Measurements from ENCODE around the gene COPS3. TPM values are rescaled to one million over a fixed set of nuclear protein-coding genes. Genes with fewer than 3 reads are reported as not detected.

Gene COPS3
- total RNA-seq, 1 donor from 2014 or later = 20.3 TPM

DNA sequence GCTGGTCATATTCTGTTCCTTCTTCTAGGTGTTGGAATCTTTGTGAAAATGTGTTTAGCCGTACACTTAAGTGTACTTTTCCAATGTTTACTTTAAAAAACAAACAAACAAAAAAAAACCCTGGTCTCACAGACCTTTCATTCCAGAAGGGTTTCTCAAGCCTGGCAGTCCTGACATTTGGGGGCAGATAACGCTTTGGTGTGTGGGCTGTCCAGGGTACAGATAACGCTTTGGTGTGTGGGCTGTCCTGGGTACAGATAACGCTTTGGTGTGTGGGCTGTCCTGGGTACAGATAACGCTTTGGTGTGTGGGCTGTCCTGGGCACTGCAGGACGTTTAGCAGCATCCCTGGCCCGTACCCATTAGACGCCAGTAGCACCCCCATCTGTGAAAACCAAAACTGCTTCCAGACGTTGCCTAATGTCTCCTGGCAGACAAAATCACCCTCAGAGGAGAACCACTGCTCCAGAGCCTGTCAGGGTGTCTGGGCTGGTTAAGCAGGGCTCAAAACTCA is 28.8 kb downstream of the COPS3 start:
- peak; percentile 51 for ATAC-seq
- DNase-seq (ENCODE audit: low spot score) = no peak

DNA sequence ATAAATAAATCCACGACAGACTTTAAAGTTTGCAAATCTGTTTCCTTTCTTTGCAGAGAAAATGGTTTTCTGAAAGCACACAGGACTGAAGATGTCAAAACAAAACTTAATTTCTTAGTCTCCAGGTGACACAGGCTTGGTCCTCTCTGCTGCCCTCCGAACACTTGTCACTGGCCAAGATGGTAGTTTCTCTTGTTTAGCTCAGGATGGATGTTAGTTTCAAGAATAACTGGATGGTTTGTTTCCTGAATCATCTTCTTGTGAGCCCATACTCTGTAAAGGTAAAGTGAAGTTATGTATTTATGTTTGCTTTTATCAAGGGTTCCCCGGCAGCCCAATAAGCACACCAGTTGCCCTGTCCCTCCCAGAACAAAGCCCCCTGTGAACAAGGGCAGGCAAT is 34.2 kb downstream of the COPS3 start:
- DNase-seq (ENCODE audit: low spot score) (no peak), ATAC-seq (no peak)

DNA sequence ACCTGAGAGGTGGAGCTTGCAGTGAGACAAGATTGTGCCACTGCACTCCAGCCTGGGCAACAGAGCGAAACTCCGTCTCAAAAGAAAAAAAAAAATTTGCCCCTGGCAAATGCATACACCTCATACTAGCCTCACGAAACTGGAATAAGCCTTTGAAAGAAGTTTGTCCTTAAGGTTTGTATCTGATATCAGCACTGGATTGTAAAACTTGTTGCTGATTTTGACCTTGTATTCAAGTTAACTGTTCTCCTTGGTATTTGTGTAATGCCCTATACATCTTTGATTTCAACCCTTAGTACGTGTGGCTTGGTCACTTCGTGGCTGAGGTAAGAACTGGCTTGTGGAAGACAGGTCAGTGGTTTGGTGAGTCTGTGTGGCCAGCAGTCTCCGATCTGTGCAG is 37.9 kb downstream of the COPS3 start:
- ATAC-seq = no peak
- no peak for DNase-seq (ENCODE audit: low spot score)

DNA sequence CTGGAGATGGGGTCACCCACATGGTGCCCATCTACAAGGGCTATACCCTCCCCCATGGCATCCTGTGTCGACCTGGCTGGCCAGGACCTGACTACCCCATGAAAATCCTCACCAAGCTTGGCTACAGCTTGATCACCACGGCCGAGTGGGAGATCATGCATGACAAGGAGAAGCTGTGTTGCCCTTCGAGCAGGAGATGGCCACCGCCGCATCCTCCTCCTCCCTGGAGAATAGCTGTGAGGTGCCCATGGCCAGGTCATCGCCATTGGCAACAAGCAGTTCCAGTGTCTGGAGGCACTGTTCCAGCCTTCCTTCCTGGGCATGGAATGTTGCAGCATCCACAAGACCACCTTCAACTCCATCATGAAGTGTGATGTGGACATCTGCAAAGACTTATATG is 38.8 kb downstream of the COPS3 start:
- ATAC-seq (no peak), DNase-seq (ENCODE audit: low spot score) (no peak)

DNA sequence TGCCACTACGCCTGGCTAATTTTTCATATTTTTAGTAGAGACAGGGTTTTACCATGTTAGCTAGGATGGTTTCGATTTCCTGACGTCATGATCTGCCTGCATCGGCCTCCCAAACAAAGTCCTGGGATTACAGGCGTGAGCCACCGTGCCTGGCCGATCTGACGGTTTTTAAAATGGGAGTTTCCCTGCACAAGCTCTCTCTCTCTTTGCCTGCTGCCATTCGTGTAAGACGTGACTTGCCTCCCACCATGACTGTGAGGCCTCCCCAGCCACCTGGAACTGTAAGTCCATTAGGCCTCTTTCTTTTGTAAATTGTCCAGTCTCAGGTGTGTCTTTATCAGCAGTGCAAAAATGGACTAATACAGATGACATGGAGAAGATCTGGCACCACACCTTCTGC is 39.4 kb downstream of the COPS3 start:
- no peak for ATAC-seq

DNA sequence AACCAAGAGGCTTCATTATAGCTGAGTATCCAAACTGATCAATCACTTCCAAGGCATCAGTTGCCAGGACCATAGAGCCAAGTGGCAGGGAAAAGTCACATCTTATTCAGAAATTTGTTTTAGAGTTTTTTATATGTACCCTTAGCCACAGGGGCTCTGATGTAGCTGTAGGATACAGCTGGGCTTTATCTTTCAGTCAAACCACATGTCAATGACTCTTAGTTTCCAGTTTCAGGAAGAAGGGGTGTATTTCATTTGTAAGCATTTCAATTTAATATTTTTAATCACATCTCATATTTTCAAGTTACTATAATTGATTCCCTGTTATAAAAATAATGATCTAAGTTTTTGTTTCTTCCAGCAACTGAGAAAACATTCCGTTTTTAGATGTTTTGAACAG is 41.2 kb downstream of the COPS3 start:
- no peak for ATAC-seq
- no peak for DNase-seq (ENCODE audit: low spot score)

More for the DNA sequence above, 39.4 kb downstream of the COPS3 start:
- DNase-seq (ENCODE audit: low spot score) = no peak

DNA sequence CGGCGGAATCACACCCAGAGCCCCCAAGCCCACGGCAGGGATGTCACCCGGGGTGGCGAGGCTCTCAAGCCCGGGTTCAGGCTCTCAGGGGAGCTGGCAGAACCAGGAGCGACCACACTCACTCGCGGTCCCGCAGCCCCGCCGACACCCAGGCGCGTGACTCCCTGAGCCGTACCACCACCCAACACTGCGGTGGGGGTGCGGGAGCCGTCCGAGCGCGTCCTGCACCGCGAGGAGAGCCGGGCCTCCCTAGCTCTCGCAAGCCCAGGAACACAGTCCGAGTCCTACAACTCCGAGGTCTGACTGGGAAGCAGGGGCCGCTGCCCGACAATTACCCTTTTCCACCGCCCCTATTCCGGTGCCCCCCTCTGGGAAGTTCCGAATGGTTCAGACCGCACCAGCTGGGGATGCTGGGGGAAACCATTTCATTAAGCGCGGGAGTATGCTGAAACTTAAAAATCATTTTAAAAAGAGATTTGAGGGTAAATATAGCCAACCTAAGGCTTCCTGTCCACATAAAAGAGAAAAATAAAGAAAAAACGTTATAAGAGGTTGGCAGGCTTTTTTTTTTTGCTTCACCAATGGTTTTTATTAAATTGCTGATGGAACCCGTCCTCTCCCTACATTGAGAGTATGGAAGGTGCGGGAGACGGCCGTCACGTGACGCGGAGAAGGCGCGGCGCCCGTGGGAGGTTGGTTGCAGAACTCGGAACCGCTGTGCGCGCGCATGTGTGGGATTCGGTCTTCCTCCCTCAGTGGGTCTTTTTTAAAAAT is 43.8 kb downstream of the COPS3 start, which contains the start of gene FLCN:
Gene FLCN (minus strand): TSS at position 143 of the 774 bp plus-strand sequence. CDS start 9,031 bp downstream, outside the sequence.
- peak; percentile 89 for ATAC-seq
- peak; percentile 88 for DNase-seq (ENCODE audit: low spot score)

DNA sequence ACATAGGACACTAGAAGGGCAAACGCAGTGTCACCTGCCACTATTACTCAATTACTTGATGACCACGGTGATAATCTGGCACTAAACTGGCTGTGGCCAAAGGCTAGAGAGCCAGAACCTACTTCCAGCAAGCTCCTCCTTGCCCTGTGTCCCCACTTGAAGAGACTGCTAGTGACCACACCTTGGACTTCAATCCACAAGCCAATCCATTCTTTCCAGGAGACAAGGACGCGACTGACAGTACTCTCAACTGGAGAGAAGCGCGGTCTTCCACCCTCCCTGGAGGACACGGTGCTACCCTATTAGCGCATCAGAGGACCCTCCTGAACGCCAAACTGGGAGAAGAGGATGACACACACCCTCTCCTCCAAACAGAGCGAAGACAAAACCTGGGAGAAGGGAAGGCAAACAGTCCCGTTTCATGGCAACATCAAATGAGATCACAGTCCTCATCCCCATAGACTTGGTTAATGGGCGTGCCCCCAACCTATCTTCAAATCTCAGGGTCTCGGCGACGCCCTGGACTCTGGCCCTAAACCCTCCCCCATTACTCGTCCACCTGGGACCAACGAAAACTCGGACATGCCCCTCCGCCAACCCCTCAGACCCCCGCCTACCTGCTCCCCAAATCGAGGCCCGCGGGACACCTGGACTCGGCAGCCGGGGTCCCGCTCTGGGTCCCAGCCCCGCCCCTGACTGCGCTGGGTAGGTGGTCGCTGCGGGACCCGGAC is 44.6 kb downstream of the COPS3 start:
- ATAC-seq = peak; percentile 60

DNA sequence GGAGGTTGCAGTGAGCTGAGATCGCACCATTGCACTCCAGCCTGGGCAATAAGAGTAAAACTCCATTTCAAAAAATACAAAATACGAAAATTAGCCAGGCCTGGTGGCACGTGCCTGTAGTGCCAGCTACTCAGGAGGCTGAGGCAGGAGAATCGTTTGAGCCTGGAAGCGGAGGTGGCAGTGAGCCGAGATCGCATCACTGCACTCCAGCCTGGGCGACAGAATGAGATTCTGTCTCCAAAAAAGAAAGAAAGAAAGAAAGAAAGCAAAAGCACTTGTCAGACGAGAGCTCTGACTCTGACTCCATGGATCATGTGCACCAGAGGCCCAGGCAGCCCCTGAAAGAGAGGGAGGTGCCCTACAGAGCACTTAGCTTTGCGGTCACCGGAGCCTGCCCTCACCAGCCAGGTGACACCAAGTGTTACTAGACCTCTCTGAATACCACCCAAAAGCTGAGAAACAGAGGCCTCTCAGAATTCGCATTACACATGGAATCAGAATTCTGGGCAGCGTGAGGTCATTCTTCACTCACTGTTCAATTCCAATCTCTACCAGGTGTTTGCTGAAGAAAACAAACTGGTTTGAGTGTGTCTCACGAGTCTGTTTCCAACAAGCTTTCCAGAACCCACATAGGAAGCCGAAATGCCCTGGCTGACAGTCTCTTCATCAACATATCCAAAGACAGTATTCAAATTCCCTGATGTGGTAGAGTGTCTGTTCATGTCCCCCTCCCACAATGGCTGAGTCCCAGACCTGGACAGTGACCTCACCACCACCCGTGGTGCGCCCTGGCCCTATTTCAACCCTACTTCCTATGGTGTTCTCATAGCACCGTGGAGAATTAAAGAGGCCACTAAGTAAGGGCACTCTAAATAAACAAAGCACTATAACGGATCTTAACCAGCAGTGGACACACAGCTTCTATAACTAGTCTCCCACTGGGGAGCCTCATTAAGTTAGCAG is 45.6 kb downstream of the COPS3 start:
- no peak for DNase-seq (ENCODE audit: low spot score)
- ATAC-seq = peak; percentile 1

More for the DNA sequence above, 44.6 kb downstream of the COPS3 start:
- peak; percentile 79 for DNase-seq (ENCODE audit: low spot score)

DNA sequence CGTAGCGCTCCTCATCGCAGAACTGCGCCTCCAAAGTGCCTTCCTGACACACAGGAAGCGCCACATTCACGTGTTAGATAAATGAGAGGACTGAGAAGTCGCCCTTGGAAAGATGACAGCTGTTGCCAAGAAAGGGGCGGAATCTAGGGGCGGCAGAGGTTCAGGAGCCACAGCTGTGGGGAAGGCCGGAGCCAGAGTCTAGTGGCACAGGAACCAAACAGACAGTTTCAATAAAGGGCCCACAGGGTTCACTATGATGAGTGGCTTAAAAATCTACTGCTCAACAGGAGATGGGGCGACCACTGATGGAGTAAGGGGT is 48.8 kb downstream of the COPS3 start:
- no peak for DNase-seq (ENCODE audit: low spot score)

DNA sequence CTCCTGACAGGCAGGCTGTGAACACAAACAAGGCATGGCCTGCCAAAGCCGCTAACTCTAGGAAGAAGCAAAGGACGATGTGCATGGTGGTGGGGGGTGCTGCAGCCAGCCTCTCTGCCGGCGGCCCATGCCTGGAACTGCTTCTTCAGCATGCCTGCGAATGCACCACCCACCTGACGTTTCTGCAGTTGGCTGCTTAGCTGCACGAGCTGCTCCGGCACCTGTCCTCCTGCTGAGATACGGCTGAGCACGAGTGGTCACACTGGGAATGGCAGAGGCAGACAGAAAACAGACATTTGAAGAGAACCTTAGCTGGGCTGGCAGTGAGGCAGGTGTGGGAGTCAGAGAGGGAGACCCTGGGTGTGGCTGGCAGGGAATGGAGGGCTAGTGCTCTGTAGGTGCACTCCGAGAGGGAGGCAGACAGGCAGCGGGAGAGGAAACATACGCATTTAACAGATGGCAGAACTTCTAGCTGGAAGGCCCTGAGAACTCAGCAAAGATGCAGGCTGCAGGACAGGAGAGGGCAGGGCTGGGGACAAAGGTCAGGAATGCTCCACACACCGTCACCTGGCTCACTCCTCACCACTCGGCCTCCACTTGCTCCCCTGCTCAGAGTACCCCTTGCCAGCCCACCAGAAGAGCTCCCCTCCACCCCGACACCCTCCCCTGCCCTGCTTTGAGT is 49.3 kb downstream of the COPS3 start:
- DNase-seq (ENCODE audit: low spot score) = no peak
- ATAC-seq = peak; percentile 16

More for the DNA sequence above, 48.8 kb downstream of the COPS3 start:
- ATAC-seq = no peak

DNA sequence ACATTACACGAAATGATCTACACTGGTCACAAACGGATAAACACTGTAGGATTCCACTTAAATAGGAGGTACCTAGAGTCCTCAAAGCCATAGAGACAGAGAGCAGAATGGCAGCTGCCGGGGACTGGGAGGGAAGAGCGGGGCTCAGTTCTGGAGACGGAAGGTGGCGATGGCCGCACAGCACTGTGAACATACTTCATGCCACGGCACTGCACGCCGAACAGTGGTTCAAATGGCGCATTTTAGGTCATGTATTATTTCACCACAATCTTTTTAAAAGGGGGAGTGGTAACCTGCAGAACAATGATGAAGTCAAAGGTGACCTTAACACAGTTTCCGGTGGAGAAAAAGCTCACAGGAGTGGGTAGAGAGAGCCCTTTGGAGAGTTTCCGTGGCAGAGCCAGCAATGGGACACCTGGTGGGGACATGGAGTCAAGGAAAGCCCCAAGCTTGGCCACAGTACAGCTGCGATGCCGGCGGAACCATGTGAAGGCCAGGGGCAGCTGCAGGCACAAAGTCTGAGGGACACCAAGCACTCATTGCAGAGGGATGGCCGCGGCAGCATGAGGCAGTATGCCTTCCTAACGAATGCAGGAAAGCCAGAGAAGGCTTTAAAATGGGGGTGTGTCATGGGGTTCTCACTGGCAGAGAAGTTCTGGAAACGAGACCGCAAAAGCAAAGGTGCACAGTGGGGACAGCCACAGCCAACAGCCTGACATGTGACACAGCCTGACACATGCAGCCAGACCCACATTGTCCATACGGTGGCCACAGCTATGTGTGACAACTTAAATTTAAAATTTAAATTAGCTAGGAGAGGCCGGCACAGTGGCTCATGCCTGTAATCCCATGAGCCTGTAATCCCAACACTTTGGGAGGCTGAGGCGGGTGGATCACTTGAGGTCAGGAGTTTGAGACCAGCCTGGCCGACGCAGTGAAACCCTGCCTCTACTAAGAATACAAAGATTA is 51.3 kb downstream of the COPS3 start:
- no peak for DNase-seq (ENCODE audit: low spot score)
- no peak for ATAC-seq

DNA sequence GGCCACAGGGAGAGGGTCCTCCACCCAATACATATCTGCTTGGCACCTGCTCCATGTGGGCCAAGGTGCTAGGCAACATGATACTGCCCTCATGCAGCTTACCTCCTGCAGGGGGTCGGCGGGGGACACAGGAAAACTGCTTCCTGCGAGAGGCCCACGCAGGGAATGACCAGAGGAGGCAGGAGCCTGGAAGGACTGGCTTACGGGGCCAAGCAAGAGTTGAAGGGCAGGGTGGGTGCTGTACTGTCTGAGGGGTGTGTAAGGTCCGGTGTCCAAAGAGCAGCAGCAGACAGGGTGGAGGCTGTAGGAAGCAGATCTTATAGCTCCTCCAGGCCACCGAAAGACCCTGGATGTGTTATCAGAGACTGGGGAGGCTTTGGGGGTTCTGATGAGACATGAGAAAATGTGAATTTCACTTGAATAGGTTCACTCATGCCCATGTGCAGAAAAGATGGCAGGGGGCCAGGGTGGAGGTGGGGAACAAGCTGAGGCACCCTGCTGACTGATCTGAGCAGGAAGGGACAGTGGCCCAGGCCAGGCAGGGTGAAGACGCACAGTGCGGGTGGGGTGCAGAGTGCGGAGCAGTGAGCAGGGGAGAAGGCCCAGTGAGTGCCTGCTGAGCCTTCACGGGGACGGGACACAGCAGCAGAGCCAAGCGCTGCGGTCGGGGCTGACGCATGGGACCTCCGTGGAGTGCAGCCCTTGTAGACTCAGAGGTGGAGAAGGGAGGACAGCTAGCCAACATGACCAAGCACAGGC is 52.3 kb downstream of the COPS3 start:
- peak; percentile 79 for DNase-seq (ENCODE audit: low spot score)
- peak; percentile 58 for ATAC-seq

DNA sequence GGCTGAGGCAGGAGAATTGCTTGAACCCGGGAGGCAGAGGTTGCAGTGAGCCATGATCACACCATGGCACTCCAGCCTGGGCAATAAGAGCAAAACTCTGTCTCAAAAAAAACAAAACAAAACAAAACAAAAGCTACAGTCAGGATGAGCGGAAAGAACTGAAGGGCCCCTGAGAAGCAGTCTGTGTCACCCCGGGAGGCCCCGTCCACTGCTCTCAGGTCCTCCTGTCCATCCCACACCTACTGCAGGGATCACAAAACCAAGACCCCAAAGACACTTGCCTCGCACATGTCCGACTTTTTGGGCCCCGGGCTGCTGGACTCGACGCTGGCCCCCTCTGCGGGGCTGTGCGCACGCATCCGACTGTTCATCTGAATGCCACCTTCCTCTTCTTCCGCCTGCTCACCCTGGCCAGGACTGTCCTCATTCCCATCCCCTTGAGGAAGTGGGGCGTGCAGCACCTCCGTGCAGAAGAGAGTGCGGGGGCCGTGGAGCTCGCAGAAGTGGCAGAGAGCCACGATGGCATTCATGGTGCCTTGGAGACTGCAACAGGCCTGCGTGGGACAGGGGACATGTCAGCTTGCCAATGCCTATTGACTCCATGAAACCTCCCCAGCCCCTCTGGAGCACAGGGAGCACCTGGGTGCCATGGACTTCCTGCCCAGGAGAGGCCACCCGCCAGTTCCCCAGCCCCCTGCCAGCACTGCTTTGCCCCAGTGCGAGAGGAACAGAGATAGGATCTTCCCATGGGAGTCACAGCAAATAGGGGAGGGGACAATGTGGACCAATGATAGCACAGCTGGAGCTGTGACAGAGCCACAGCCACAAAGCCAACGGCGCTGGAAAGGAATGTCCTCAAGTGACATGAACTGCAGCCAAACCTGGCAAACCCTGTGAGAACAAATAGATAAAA is 53.2 kb downstream of the COPS3 start:
- DNase-seq (ENCODE audit: low spot score) (peak; percentile 93), ATAC-seq (peak; percentile 88)

DNA sequence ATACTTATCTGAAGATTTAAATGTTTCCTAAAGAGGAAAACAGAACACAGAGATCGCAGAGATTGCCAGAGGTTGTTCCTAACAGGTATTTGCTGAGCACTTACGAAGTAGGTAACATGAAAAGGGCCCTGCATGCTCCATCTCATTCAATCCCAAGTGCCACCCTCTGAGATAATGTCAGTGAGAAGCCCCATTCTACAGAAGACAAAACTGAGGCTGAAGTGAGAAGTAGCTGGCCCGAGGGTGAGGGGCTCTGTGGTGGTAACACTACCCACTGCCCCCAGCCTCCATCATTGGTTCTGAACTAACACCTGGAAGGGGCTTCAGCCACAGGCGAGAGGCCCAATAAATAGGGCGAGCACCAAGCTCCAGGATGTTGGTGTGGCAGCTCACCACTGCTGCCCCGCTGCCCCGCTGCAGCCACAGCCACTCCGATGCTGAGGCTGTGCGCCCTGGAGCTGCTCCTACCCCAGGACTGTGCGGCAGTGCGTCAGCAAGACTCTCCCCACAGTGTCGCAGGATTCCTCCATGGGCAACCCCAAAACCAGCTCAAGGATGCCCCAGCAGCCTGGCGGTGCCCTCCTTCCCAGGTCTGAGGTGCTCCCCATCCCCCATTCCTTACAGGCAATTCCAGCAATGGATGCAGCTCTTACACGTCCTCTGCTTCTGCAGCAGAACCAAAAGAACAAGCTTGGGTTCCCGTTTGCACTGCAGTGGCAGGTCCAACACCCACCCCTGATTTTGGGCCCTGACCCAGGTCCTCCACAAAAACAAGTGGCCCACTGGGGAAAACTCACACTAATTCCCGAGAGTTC is 54.4 kb downstream of the COPS3 start:
- ATAC-seq (no peak), DNase-seq (ENCODE audit: low spot score) (no peak)

DNA sequence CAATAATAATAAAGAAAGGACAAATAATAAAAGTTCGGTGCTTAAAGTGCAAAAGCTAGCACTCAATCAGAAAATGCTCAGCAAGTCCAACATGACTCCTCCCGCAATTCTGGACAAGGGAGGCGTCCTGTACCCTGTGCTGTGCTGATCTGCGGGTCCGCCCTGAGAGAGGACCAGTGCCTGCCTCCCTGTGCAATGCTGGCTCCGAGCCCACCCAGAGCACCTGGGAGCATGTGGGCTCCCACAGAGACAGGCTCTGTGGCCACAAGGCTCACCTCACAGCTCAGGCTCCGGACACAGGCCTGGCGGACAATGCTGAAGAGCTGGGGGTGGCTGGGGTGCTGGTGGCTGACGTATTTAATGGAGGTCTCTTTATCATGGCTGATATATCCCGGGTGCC is 55.1 kb downstream of the COPS3 start:
- ATAC-seq (no peak), DNase-seq (ENCODE audit: low spot score) (no peak)
